HTR-8/SVneo (cell line): ENCODE results near the gene KRTAP12-3.
"Not testable (repeated sequence)": the region's sequence is repeated elsewhere in the genome, so short reads cannot be mapped to it uniquely, and the experiment has no call there.

Source experiments
- DNase-seq: peaks from one replicate; pipeline ENCODE4 v3.0.0; 2011; ENCODE audit warnings: low spot score, mixed read lengths; ENCODE audit not compliant: insufficient read length
- FAIRE-seq: peaks from 2 replicates; lab custom pipeline; 2011; peaks lifted over from hg19 to GRCh38; lab: Jason Lieb, UNC

KRTAP12-3 gene

DNA sequence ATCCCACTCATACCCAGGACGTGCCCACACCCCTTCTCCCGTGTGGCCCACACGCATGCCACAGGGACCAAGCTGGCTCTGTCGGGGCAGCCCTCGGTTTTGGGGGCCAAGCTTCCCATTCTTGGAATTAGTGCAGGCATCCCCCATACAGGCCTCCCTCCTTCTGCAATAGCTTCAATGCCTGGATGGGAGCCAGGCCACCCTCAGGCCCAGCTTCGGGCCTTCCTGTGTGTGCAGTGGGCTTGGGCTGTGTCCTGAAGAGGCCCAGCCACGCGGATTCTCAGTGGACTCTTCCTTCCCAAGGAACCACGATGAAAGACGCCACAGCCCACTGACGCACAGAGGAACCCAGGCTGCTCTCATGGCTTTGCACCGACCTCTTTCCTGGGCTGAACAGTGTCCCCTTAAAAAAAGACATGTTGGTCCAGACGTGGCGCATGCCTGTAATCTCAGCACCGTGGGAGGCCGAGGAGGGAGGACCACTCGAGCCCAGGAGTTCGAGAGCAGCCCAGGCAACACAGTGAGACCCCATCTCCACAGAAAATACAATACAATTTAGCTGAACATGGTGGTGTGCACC, 8.1 kb upstream of the KRTAP12-3 start:
- DNase-seq (no peak), FAIRE-seq (no peak)

GRCh38 chr21:44650265-44650972, 7.3 kb upstream of the KRTAP12-3 start:
- no peak for FAIRE-seq
- DNase-seq = no peak

GRCh38 chr21:44650973-44651675, 6.6 kb upstream of the KRTAP12-3 start:
- DNase-seq = no peak

GRCh38 chr21:44653123-44653522, 4.6 kb upstream of the KRTAP12-3 start:
- FAIRE-seq = no peak

More at GRCh38 chr21:44650973-44651675, 6.6 kb upstream of the KRTAP12-3 start:
- FAIRE-seq = no peak

DNA sequence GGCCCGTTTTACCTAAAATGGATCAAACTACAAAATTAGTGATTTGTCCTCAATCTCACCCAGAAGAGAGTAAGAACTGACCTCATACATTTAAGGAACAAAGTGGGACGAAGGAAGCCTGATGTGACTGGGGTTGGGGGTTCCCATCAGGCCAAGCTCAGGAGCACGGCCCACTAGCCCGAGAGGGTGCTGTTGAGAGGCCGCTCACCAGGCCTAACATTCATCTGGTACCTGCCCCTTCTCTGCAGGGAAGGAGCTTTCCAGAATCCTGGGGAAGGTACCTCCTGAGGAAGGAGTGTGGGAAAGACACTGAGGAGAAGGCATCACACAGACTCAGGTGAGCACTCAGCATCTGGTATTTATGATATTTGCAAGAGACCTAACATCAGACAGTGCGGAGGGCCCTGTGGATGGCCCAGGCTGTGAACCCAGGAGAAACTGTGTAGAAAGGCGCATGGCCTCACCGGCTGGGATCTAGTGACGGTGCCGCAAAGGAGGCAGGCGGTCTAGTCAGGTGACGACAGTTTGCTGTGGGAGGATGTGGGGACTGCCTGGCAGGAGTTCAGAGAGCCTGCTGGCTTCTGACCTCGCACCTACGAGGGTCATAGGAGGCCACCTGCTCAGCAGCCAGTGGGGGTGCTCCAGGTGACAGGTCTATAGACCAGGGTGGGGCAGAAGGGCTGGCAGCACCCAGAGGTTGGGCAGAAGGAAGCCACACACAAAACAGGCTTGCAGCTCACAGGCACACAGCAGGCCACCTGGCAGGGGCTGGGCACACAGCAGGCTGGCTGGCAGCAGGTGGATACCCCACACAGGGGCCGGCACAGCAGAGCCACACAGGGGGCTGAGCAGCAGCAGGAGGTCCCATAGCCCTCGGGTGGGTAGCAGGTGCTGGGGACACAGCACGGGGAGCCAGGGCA, 3.8 kb upstream of the KRTAP12-3 start:
- FAIRE-seq (no peak), DNase-seq (no peak)

More at GRCh38 chr21:44653123-44653522, 4.6 kb upstream of the KRTAP12-3 start:
- DNase-seq = no peak

DNA sequence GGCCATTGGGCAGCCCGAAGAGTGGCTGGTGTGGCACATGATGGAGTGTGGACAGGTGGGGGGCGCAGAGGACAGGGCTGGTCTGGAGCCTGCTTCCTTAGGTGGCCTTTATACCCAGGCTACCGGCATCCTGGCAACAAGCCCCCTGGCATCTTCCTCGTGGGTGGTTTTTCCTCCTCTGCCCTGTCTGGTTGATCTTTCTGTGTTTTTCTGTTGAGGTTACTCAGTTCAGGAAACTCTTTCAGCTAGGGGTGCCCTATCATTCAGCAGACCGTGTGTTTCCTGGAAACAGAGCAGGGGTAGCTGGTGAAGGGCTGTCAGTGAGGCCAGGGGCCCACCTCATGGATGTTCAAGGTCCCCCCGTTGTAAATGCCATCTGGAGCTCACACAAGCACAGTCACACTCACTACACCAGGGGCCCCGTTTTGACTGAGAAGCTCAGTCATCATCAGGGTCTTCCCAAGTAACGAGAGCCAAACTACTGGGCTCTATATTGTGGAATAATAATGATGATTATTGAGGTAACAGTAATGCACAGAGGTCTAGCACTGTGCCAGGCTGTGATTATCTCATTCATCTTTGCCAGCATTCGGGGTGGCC, 3.1 kb upstream of the KRTAP12-3 start, which contains the start of gene KRTAP12-4:
KRTAP12-4 (minus strand) TSS at position 84 of the 600 bp plus-strand sequence; CDS start at position 39, 45 bp downstream.
- FAIRE-seq = no peak
- no peak for DNase-seq

DNA sequence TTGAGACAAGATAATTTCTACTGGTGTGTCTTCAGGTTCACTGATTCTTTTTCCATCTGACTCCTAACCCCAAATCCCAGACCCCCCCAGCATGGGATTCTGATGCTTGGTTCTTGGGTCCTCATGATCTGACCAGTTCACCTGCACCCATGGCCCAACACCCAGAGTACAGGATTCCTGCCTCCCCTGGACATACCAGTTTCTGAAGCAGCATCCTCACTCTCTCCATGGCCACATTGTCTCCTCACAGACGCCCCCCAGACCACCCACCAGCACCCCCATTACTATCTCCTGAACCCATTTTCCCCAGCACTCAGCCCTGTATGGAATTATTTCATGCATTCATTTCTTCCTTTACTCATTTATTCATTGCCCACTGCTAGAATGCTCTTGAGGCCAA, 864 bp upstream of the KRTAP12-3 start:
- DNase-seq = no peak
- FAIRE-seq = no peak

GRCh38 chr21:44658541-44658910, 794 bp downstream of the KRTAP12-3 start:
- FAIRE-seq (no peak), DNase-seq (no peak)

DNA sequence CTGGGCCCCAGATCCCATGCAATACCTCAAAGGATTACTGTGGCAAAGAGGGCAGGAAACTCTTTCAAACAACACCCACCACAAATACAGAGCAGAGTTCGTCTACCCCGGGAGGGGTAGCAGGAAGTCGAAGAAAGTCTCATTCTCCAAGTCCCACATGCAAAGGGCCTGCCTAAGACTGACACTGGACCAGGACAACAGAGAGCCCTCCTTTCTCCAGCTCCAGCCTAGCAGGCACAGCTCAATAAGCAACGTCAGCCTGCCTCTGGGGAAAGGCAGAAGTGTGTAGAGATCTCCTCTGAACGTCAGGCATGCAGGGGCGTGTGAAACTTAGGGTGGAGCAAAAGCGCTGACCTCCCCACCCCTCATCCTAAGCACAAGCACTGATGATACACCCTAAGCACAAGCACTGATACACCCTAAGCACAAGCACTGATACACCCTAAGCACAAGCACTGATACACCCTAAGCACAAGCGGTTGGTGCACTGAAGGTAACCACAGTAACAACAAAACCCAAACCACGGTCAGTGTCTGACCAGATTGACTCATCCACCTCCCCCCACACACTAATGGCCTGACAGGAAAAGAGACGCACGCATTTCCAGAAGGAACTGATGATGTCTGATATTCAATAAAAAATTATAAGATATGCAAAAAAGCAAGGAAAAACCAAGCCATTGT, 1.3 kb downstream of the KRTAP12-3 start:
- FAIRE-seq (no peak), DNase-seq (no peak)

DNA sequence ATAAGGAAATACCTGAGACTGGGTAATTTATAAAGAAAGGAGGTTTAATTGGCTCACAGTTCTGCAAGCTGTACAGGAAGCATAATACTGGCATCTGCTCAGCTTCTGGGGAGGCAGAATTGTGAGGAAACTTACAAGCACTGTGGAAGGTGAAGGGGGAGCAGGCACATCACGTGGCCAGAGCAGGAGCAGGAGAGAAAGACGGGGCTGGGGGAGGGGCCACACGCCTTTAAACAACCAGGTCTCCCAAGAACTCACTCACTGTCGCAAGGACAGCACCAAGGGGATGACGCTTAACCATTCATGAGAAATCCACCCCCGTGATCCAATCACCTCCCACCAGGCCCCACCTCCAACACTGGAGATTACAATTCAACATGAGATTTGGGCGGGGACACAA, 3.8 kb downstream of the KRTAP12-3 start:
- DNase-seq, FAIRE-seq: not testable (repeated sequence)

DNA sequence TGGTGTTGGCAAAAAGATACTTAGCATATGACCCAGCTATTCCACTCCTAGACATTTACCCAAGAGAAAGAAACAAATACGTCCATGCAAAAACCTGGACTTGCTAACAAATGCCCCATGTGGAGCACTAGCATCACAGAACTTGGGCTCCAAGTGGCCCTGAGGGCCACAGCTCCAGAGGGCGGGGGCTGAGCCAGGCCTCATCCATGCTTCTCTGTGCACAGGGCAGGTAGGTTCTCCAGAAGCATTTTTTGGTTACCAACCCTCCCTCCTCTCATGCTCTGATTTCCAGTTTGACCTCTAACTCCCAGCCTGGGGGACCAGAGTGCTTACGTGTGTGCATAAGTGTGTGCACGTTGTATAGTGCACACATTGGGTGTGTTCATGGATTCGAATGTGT, 7.0 kb downstream of the KRTAP12-3 start:
- FAIRE-seq (no peak), DNase-seq (no peak)

- DNase-seq = no peak
- FAIRE-seq = no peak
Observed at GRCh38 chr21:44666401-44667320, 8.9 kb downstream of the KRTAP12-3 start, which contains the start of gene KRTAP12-2. Gene KRTAP12-2 (minus strand): TSS chr21:44666927. CDS start chr21:44666886, 41 bp downstream.

DNA sequence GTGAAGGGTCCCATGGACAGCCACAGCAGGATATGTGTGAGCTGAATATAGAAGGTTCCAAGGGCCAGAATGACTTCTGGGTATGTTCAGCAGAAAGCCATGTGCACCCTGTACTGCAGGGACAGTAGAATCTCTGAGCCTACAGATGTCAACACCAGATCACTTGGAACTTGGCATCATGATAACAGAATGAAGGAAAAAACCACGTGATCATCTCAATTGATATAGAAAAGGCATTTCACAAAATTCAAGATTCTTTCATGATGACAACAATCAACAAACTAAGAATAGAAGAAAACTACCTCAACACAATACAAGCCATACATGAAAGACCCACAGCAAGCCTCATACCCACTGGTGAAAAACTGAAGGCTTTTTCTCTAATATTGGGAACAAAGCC, 9.9 kb downstream of the KRTAP12-3 start:
- DNase-seq (no peak), FAIRE-seq (no peak)

GRCh38 chr21:44670642-44671432, 13.1 kb downstream of the KRTAP12-3 start:
- FAIRE-seq (no peak), DNase-seq (no peak)

DNA sequence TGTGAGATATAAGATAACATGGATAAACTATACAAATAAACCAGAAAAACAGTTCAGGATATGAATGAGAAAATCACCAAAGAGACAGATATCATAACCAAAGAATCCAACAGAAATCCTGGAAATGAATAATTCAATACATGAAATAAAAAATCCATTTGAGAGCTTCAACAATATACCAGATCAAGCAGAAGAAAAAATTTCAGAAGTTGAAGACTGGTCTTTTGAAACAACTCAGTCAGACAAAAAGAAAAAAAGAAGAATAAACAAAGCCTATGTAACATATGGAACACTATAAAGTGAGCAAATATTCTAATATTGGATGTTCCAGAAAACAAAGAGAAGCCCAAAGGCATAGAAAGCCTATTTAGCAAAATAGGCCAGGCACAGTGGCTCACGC, 14.2 kb downstream of the KRTAP12-3 start:
- DNase-seq (no peak), FAIRE-seq (no peak)

- FAIRE-seq (no peak), DNase-seq (no peak)
Observed at GRCh38 chr21:44677881-44678280, 20.1 kb downstream of the KRTAP12-3 start.

DNA sequence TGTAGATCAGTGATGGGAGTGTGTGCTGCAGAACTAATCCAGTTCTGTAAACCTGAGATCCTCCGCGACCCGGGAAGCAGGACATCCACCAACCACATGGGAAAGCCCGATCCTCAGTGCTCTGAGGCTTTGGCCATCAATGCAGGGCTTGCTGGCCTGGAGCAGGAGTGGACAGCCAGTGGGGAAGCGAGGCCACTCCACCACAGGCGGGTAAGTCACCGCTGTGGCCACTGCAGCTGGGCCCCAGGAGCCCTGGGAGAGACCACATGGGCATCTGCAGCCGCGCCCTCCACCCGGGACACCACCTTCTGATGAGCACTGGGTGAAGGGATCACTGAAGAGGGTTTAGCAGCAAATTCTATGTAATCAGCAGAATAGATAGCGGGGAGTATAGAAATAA, 23.4 kb downstream of the KRTAP12-3 start:
- no peak for DNase-seq
- no peak for FAIRE-seq
